HS-27A (cell line): ENCODE data around the gene HSPG2.

Experiments
- DNase-seq: peaks from one replicate; pipeline ENCODE4 v3.0.0-alpha.2; 2012; ENCODE audit warnings: low read depth, missing footprints

The HSPG2 gene

GRCh38 chr1:21861602-21862429 is 75.3 kb downstream of the HSPG2 start:
- DNase-seq = peak; percentile 38

- DNase-seq = no peak
These were observed 76.1 kb downstream of the HSPG2 start for GRCh38 chr1:21860971-21861370.

GRCh38 chr1:21859669-21860179 is 77.4 kb downstream of the HSPG2 start:
- no peak for DNase-seq

- DNase-seq = no peak
These were observed 79.1 kb downstream of the HSPG2 start for GRCh38 chr1:21857840-21858670.

- no peak for DNase-seq
These were observed 79.8 kb downstream of the HSPG2 start for GRCh38 chr1:21857142-21857839.

GRCh38 chr1:21855257-21856096 is 81.6 kb downstream of the HSPG2 start:
- no peak for DNase-seq

GRCh38 chr1:21854751-21855131 is 82.4 kb downstream of the HSPG2 start:
- no peak for DNase-seq

- no peak for DNase-seq
These were observed 82.9 kb downstream of the HSPG2 start for GRCh38 chr1:21854090-21854750.

GRCh38 chr1:21853131-21853427 is 84.0 kb downstream of the HSPG2 start:
- DNase-seq = no peak

- no peak for DNase-seq
These were observed 84.6 kb downstream of the HSPG2 start for GRCh38 chr1:21852282-21853130.

- DNase-seq = no peak
These were observed 85.5 kb downstream of the HSPG2 start for GRCh38 chr1:21851430-21852250.

GRCh38 chr1:21849909-21850576 is 87.1 kb downstream of the HSPG2 start:
- no peak for DNase-seq

GRCh38 chr1:21848524-21849174 is 88.5 kb downstream of the HSPG2 start:
- DNase-seq = no peak

- no peak for DNase-seq
These were observed 89.6 kb downstream of the HSPG2 start for GRCh38 chr1:21847223-21848205.

- no peak for DNase-seq
These were observed 91.2 kb downstream of the HSPG2 start for GRCh38 chr1:21845646-21846641.

- no peak for DNase-seq
These were observed 93.1 kb downstream of the HSPG2 start for GRCh38 chr1:21843996-21844395.
